Chondrocyte (in vitro differentiated cells): ENCODE results near the gene MRGPRX2. TPM values are rescaled to one million over a fixed set of nuclear protein-coding genes. Genes with fewer than 3 reads are reported as not detected.

Experiments used
- DNase-seq: peaks from one replicate; pipeline ENCODE4 v3.0.0; 2021; ENCODE audit warnings: mixed read lengths, low spot score
- H3K27ac Mint-ChIP-seq: one replicate; pipeline ENCODE4 v1.8.0; 2021; ENCODE audit warnings: mild to moderate bottlenecking, moderate library complexity, mixed read lengths; ENCODE audit not compliant: unreplicated experiment
- H3K27me3 Mint-ChIP-seq: 2 replicates; pipeline ENCODE4 v1.8.0; 2021; ENCODE audit warnings: low read depth, mixed read lengths
- H3K36me3 Mint-ChIP-seq: 2 replicates; pipeline ENCODE4 v1.8.0; 2021; ENCODE audit warnings: low read depth, mixed read lengths
- H3K4me1 Mint-ChIP-seq: 2 replicates; pipeline ENCODE4 v1.8.0; 2021; ENCODE audit warnings: low read depth, mild to moderate bottlenecking, mixed read lengths
- H3K4me3 Mint-ChIP-seq: one replicate; pipeline ENCODE4 v1.8.0; 2021; ENCODE audit warnings: mild to moderate bottlenecking, moderate library complexity, mixed read lengths; ENCODE audit not compliant: unreplicated experiment
- H3K9me3 Mint-ChIP-seq: 2 replicates; pipeline ENCODE4 v1.8.0; 2021; ENCODE audit warnings: low read depth, mixed read lengths
- CTCF ChIP-seq: fragments of 200-600 bp; sonication (generic); IDR thresholded peaks from 2 replicates; pipeline ENCODE4 v1.5.0; 2021; ENCODE audit warnings: antibody characterized with exemption, mild to moderate bottlenecking, moderate library complexity
- total RNA-seq: library from RNA; stranded (reverse); gene quantifications from 3 replicates; pipeline ENCODE4 v1.2.1, GENCODE V29; 2021

MRGPRX2 gene
- total RNA-seq, 1 donor from 2014 or later, result not detected

GRCh38 chr11:19101796-19102520, 41.4 kb upstream of the MRGPRX2 start:
- no peak overlapping the region for H3K4me3 Mint-ChIP-seq
- no peak for DNase-seq
- no peak for TF ChIP-seq CTCF
- no peak overlapping the region for H3K27ac Mint-ChIP-seq
- peaks cover 43% of the 10 kb centered on the region for H3K27me3 Mint-ChIP-seq
- H3K36me3 Mint-ChIP-seq, result no peaks in the 10 kb centered on the region
- H3K4me1 Mint-ChIP-seq, result no peaks in the 10 kb centered on the region
- H3K9me3 Mint-ChIP-seq, result peaks cover 7% of the 10 kb centered on the region

- H3K9me3 Mint-ChIP-seq, result peaks cover 7% of the 10 kb centered on the region
- no peak for TF ChIP-seq CTCF
- no peaks in the 10 kb centered on the region for H3K4me1 Mint-ChIP-seq
- no peak overlapping the region for H3K4me3 Mint-ChIP-seq
- peaks cover 49% of the 10 kb centered on the region for H3K27me3 Mint-ChIP-seq
- H3K36me3 Mint-ChIP-seq, result no peaks in the 10 kb centered on the region
- H3K27ac Mint-ChIP-seq, result no peak overlapping the region
- DNase-seq, result no peak
Measured at GRCh38 chr11:19100885-19101284, 40.4 kb upstream of the MRGPRX2 start.

- Mint-ChIP-seq H3K4me3 (no peak overlapping the region), H3K27me3 (peaks cover 53% of the 10 kb centered on the region), H3K9me3 (peaks cover 7% of the 10 kb centered on the region), H3K4me1 (peaks cover under 1% of the 10 kb centered on the region), H3K36me3 (no peaks in the 10 kb centered on the region), H3K27ac (no peak overlapping the region)
- no peak for DNase-seq
- no peak for TF ChIP-seq CTCF
Measured at GRCh38 chr11:19099093-19099492, 38.6 kb upstream of the MRGPRX2 start.

- peaks cover 35% of the 10 kb centered on the region for H3K27me3 Mint-ChIP-seq
- H3K36me3 Mint-ChIP-seq, result no peaks in the 10 kb centered on the region
- H3K27ac Mint-ChIP-seq, result no peak overlapping the region
- H3K9me3 Mint-ChIP-seq, result no peaks in the 10 kb centered on the region
- no peak for DNase-seq
- TF ChIP-seq CTCF, result no peak
- no peak overlapping the region for H3K4me3 Mint-ChIP-seq
- H3K4me1 Mint-ChIP-seq, result peaks cover 7% of the 10 kb centered on the region
Measured at GRCh38 chr11:19094859-19095258, 34.3 kb upstream of the MRGPRX2 start.

GRCh38 chr11:19093976-19094375, 33.5 kb upstream of the MRGPRX2 start:
- no peaks in the 10 kb centered on the region for H3K9me3 Mint-ChIP-seq
- H3K36me3 Mint-ChIP-seq, result no peaks in the 10 kb centered on the region
- no peak overlapping the region for H3K4me3 Mint-ChIP-seq
- peaks cover 7% of the 10 kb centered on the region for H3K4me1 Mint-ChIP-seq
- DNase-seq, result no peak
- peak overlapping the region; percentile 24 for H3K27ac Mint-ChIP-seq
- H3K27me3 Mint-ChIP-seq, result peaks cover 34% of the 10 kb centered on the region
- no peak for TF ChIP-seq CTCF
